H9 (cell line): ENCODE results near the gene TMEM154. TPM values are rescaled to one million over a fixed set of nuclear protein-coding genes. Genes with fewer than 3 reads are reported as not detected.
"Not testable (repeated sequence)": the region's sequence is repeated elsewhere in the genome, so short reads cannot be mapped to it uniquely, and the experiment has no call there.

ENCODE experiments used
- DNase-seq: peaks from one replicate; pipeline ENCODE4 v3.0.0-alpha.2; 2017
- H2AFZ ChIP-seq: one replicate; pipeline ENCODE4 v1.6.1; 2013; ENCODE audit warnings: mild to moderate bottlenecking, low read length, control low read depth, moderate library complexity
- H2AK5ac ChIP-seq: 2 replicates; pipeline ENCODE4 v1.6.1; 2013; ENCODE audit warnings: low read length, control low read depth, mixed read lengths; ENCODE audit not compliant: insufficient read length
- H2BK120ac ChIP-seq: one replicate; pipeline ENCODE4 v1.6.1; 2013; ENCODE audit warnings: low read depth, mild to moderate bottlenecking, low read length, control low read depth, inconsistent platforms; ENCODE audit not compliant: poor library complexity, severe bottlenecking
- H2BK12ac ChIP-seq: 2 replicates; pipeline ENCODE4 v1.6.1; 2013; ENCODE audit warnings: low read length, control low read depth, mixed read lengths, low read depth; ENCODE audit not compliant: insufficient read length
- H2BK15ac ChIP-seq: 2 replicates; pipeline ENCODE4 v1.6.1; 2013; ENCODE audit warnings: low read depth, low read length, control low read depth
- H2BK20ac ChIP-seq: one replicate; pipeline ENCODE4 v1.6.1; 2013; ENCODE audit warnings: low read depth, mild to moderate bottlenecking, low read length, control low read depth, inconsistent platforms; ENCODE audit not compliant: poor library complexity, severe bottlenecking
- H2BK5ac ChIP-seq: 2 replicates; pipeline ENCODE4 v1.6.1; 2013; ENCODE audit warnings: low read length, control low read depth, mixed read lengths; ENCODE audit not compliant: insufficient read length
- H3K14ac ChIP-seq: 2 replicates; pipeline ENCODE4 v1.6.1; 2013; ENCODE audit warnings: low read length, control low read depth; ENCODE audit not compliant: insufficient read depth
- H3K18ac ChIP-seq: 2 replicates; pipeline ENCODE4 v1.6.1; 2013; ENCODE audit warnings: low read depth, mild to moderate bottlenecking, mixed read lengths, low read length, control low read depth; ENCODE audit not compliant: insufficient read length
- H3K23ac ChIP-seq: 2 replicates; pipeline ENCODE4 v1.6.1; 2013; ENCODE audit warnings: low read length, control low read depth, mixed read lengths, low read depth; ENCODE audit not compliant: insufficient read length
- H3K23me2 ChIP-seq: 2 replicates; pipeline ENCODE4 v1.6.1; 2013; ENCODE audit warnings: low read depth, mild to moderate bottlenecking, mixed read lengths, low read length, control low read depth; ENCODE audit not compliant: insufficient read length, poor library complexity, severe bottlenecking
- H3K27ac ChIP-seq: 2 replicates; pipeline ENCODE4 v1.5.1; 2013; ENCODE audit warnings: low read length, control low read depth, mixed read lengths, low read depth; ENCODE audit not compliant: insufficient read length
- H3K27me3 ChIP-seq: 2 replicates; pipeline ENCODE4 v1.6.1; 2013; ENCODE audit warnings: low read length, control low read depth, inconsistent platforms; ENCODE audit not compliant: insufficient read depth
- H3K4ac ChIP-seq: 2 replicates; pipeline ENCODE4 v1.6.1; 2013; ENCODE audit warnings: low read depth, mild to moderate bottlenecking, control low read depth, inconsistent platforms, low read length, moderate library complexity
- H3K4me1 ChIP-seq: 2 replicates; pipeline ENCODE4 v1.6.1; 2013; ENCODE audit warnings: low read length, control low read depth, inconsistent platforms; ENCODE audit not compliant: insufficient read depth
- H3K4me2 ChIP-seq: 2 replicates; pipeline ENCODE4 v1.6.1; 2013; ENCODE audit warnings: low read length, control low read depth, mixed read lengths; ENCODE audit not compliant: insufficient read length, insufficient read depth
- H3K56ac ChIP-seq: 2 replicates; pipeline ENCODE4 v1.6.1; 2013; ENCODE audit warnings: low read depth, mild to moderate bottlenecking, mixed read lengths, low read length, control low read depth; ENCODE audit not compliant: insufficient read length
- H3K79me1 ChIP-seq: 2 replicates; pipeline ENCODE4 v1.6.1; 2013; ENCODE audit warnings: low read depth, mild to moderate bottlenecking, moderate library complexity, low read length, control low read depth, inconsistent platforms; ENCODE audit not compliant: insufficient read depth, poor library complexity, severe bottlenecking
- H3K79me2 ChIP-seq: 2 replicates; pipeline ENCODE4 v1.6.1; 2013; ENCODE audit warnings: low read length, control low read depth, inconsistent platforms; ENCODE audit not compliant: insufficient read depth
- H3K9ac ChIP-seq: 2 replicates; pipeline ENCODE4 v1.6.1; 2013; ENCODE audit warnings: low read length, control low read depth, mixed read lengths; ENCODE audit not compliant: insufficient read length; ENCODE audit errors: extremely low read depth
- H3K9me3 ChIP-seq: one replicate; pipeline ENCODE4 v1.6.1; 2013; ENCODE audit warnings: low read depth, low read length, inconsistent platforms; ENCODE audit not compliant: control insufficient read depth
- H3T11ph ChIP-seq: one replicate; pipeline ENCODE4 v1.6.1; 2013; ENCODE audit warnings: mild to moderate bottlenecking, low read length, control low read depth, inconsistent platforms
- H4K20me1 ChIP-seq: one replicate; pipeline ENCODE4 v1.6.1; 2013; ENCODE audit not compliant: control insufficient read depth, insufficient read length, insufficient read depth
- H4K5ac ChIP-seq: 2 replicates; pipeline ENCODE4 v1.6.1; 2013; ENCODE audit warnings: low read depth, mild to moderate bottlenecking, mixed read lengths, low read length, control low read depth; ENCODE audit not compliant: insufficient read length
- H4K8ac ChIP-seq: replicated peaks from 2 replicates; pipeline ENCODE4 v1.6.1; 2013; ENCODE audit warnings: low read length, control low read depth, mixed read lengths, low read depth; ENCODE audit not compliant: insufficient read length
- H4K91ac ChIP-seq: 2 replicates; pipeline ENCODE4 v1.6.1; 2013; ENCODE audit warnings: low read depth, mild to moderate bottlenecking, moderate library complexity, mixed read lengths, low read length, control low read depth; ENCODE audit not compliant: insufficient read length
- H3K27ac Mint-ChIP-seq, 3 experiments: 2 replicates in 2 of 3; 3 replicates in 1 of 3; pipeline ENCODE4 v1.8.0; 2020 to 2021; ENCODE audit warnings: mixed read lengths in 3 of 3, mild to moderate bottlenecking in 1 of 3, moderate library complexity in 1 of 3
- H3K27me3 Mint-ChIP-seq: 2 replicates; pipeline ENCODE4 v1.8.0; 2021; ENCODE audit warnings: low read depth, mild to moderate bottlenecking, moderate library complexity, mixed read lengths
- H3K36me3 Mint-ChIP-seq, 3 experiments: 2 replicates in 2 of 3; 3 replicates in 1 of 3; pipeline ENCODE4 v1.8.0; 2020 to 2021; ENCODE audit warnings: low read depth in 3 of 3, mixed read lengths in 3 of 3; ENCODE audit not compliant: insufficient read depth in 1 of 3
- H3K4me1 Mint-ChIP-seq, 2 experiments: 2 replicates each; pipeline ENCODE4 v1.8.0; 2020; ENCODE audit warnings: mixed read lengths in 2 of 2
- H3K4me3 Mint-ChIP-seq, 2 experiments: 2 replicates in 1 of 2; 3 replicates in 1 of 2; pipeline ENCODE4 v1.8.0; 2020 to 2021; ENCODE audit warnings: mild to moderate bottlenecking in 2 of 2, mixed read lengths in 2 of 2, moderate library complexity in 1 of 2
- H3K9me3 Mint-ChIP-seq, 2 experiments: 2 replicates in 1 of 2; 3 replicates in 1 of 2; pipeline ENCODE4 v1.8.0; 2020; ENCODE audit warnings: mild to moderate bottlenecking in 2 of 2, mixed read lengths in 2 of 2, moderate library complexity in 1 of 2
- CTCF ChIP-seq: fragments of 200-600 bp; sonication (generic); conservative IDR thresholded peaks from 3 replicates; pipeline ENCODE4 v1.8.0; 2021; ENCODE audit warnings: antibody characterized with exemption, mild to moderate bottlenecking
- WGBS: extraction: QIAGEN DNeasy Blood & Tissue Kit; methylation state at CpG from one replicate; pipeline ENCODE4 v1.1.7; 2013; ENCODE audit warnings: missing lambda C conversion rate, low lambda C conversion rate, mixed read lengths; ENCODE audit not compliant: insufficient read length; ENCODE audit errors: extremely low coverage; 5-methylcytosine and 5-hydroxymethylcytosine counted together
- total RNA-seq: library from RNA; stranded (reverse); gene quantifications from 2 replicates; pipeline ENCODE4 v1.2.1, GENCODE V29; 2021

The TMEM154 gene
- total RNA-seq, 1 experiment from 2014 or later: 1.7 TPM

GRCh38 chr4:152665691-152666395 lies 14.0 kb downstream of the TMEM154 start:
- no peak overlapping the region for H3K14ac ChIP-seq
- no peak overlapping the region for H3K9ac ChIP-seq
- H2BK120ac ChIP-seq: no peak overlapping the region
- no peaks in the 10 kb centered on the region for H3K23me2 ChIP-seq
- no peaks in the 10 kb centered on the region for H3K27me3 ChIP-seq
- H2BK5ac ChIP-seq: no peak overlapping the region
- H2AK5ac ChIP-seq: no peak overlapping the region
- H3K4me1 ChIP-seq: peaks cover 5% of the 10 kb centered on the region; the same call in 1 of the 2 replicates
- Mint-ChIP-seq H3K27me3 (no peaks in the 10 kb centered on the region), H3K4me1 (peaks cover 12 to 13% of the 10 kb centered on the region in 2 experiments), H3K9me3 (no peaks in the 10 kb centered on the region), H3K4me3 (no peak overlapping the region), H3K36me3 (no peaks in the 10 kb centered on the region), H3K27ac (no peak overlapping the region)
- H3K23ac ChIP-seq: no peak overlapping the region
- no peaks in the 10 kb centered on the region for H3K9me3 ChIP-seq
- H4K5ac ChIP-seq: no peak overlapping the region
- no peak overlapping the region for H3T11ph ChIP-seq
- H3K18ac ChIP-seq: no peak overlapping the region
- no peak overlapping the region for H2BK15ac ChIP-seq
- H4K8ac ChIP-seq: no peak overlapping the region
- no peak overlapping the region for H4K91ac ChIP-seq
- no CpG with 5 or more reads among the region's 7 CpGs for WGBS
- no peak overlapping the region for H3K4me2 ChIP-seq
- H3K79me2 ChIP-seq: no peaks in the 10 kb centered on the region
- H3K4ac ChIP-seq: no peak overlapping the region
- no peak overlapping the region for H2AFZ ChIP-seq
- H3K79me1 ChIP-seq: no peaks in the 10 kb centered on the region
- H3K56ac ChIP-seq: no peak overlapping the region
- no peak overlapping the region for H2BK20ac ChIP-seq
- no peaks in the 10 kb centered on the region for H4K20me1 ChIP-seq
- H3K27ac ChIP-seq: no peak overlapping the region
- no peak for TF ChIP-seq CTCF
- no peak overlapping the region for H2BK12ac ChIP-seq
- no peak for DNase-seq

- H3K18ac ChIP-seq, H3K9me3 ChIP-seq, H3K27me3 ChIP-seq, H2BK120ac ChIP-seq, H3K56ac ChIP-seq, H3K27ac Mint-ChIP-seq, H3T11ph ChIP-seq, H4K91ac ChIP-seq, H2BK20ac ChIP-seq, H2BK15ac ChIP-seq, H2AFZ ChIP-seq, H3K4ac ChIP-seq, DNase-seq, H3K79me1 ChIP-seq, H3K79me2 ChIP-seq, H4K5ac ChIP-seq, H3K4me3 Mint-ChIP-seq, H3K27ac ChIP-seq, H2BK12ac ChIP-seq, H3K23me2 ChIP-seq, H2BK5ac ChIP-seq, H4K20me1 ChIP-seq, H4K8ac ChIP-seq, H3K27me3 Mint-ChIP-seq, H3K4me1 ChIP-seq, H3K4me2 ChIP-seq, H3K23ac ChIP-seq, H3K36me3 Mint-ChIP-seq, H3K9ac ChIP-seq, H3K9me3 Mint-ChIP-seq, H2AK5ac ChIP-seq, H3K14ac ChIP-seq: not testable (repeated sequence)
- no CpG with 5 or more reads among the region's 5 CpGs for WGBS
- H3K4me1 Mint-ChIP-seq: peaks cover 12% of the 10 kb centered on the region in 2 experiments
These were observed 15.8 kb downstream of the TMEM154 start for GRCh38 chr4:152664067-152664378.
